Cardiac muscle cell (in vitro differentiated cells and primary cell): ENCODE measurements around the gene FLAD1. TPM values are rescaled to one million over a fixed set of nuclear protein-coding genes. Genes with fewer than 3 reads are reported as not detected.
A peak's percentile ranks its signal among the peaks of the same experiment; 100 is the strongest.

Experiments used
- DNase-seq, 2 donors: peaks; one replicate each; pipeline versions ENCODE4 v3.0.0 to v3.0.0-alpha.2; 2010 to 2017; ENCODE audit warnings: low read depth in 1 of 2, low spot score in 1 of 2
- H3K27ac ChIP-seq: fragments of 200-600 bp; sonication (generic); 2 replicates; pipeline ENCODE4 v1.5.1; 2016
- H3K27me3 ChIP-seq: fragments of 200-600 bp; sonication (generic); 2 replicates; pipeline ENCODE4 v1.6.0; 2016; ENCODE audit warnings: control low read depth
- H3K36me3 ChIP-seq: fragments of 200-600 bp; sonication (generic); 2 replicates; pipeline ENCODE4 v1.5.1; 2016; ENCODE audit warnings: control low read depth
- H3K4me1 ChIP-seq: fragments of 200-600 bp; sonication (generic); 2 replicates; pipeline ENCODE4 v1.8.1; 2017; ENCODE audit warnings: low read depth, mild to moderate bottlenecking, mixed run types
- H3K4me3 ChIP-seq: fragments of 200-600 bp; sonication (generic); 2 replicates; pipeline ENCODE4 v1.5.1; 2016; ENCODE audit warnings: mild to moderate bottlenecking
- H3K9me3 ChIP-seq: fragments of 200-600 bp; sonication (generic); 2 replicates; pipeline ENCODE4 v1.5.1; 2017; ENCODE audit warnings: low read depth, mild to moderate bottlenecking, control low read depth
- CTCF ChIP-seq: IDR thresholded peaks from 2 replicates; pipeline ENCODE4 v1.5.1; 2012; ENCODE audit warnings: low read depth, mild to moderate bottlenecking, low read length
- polyA plus RNA-seq: library from polyadenylated mRNA; unstranded; fragments of >200 nt; fragmentation: Nextera tagmentation; extraction: Ambion mirVana; gene quantifications from 2 replicates; pipeline ENCODE4 v1.2.1, GENCODE V29; 2016
- total RNA-seq: library from RNA; depleted of rRNA; stranded (reverse); fragments of >200 nt; gene quantifications from 2 replicates; pipeline ENCODE4 v1.2.3, GENCODE V29; 2016

Gene FLAD1
- total and polyA plus RNA-seq, 2 experiments from 2014 or later = 34.3 to 60.8 TPM

GRCh38 chr1:154996966-154997701 is 14.0 kb downstream of the FLAD1 start:
- no peak for TF ChIP-seq CTCF
- DNase-seq = no peak
- Histone ChIP-seq H3K4me3 (no peak overlapping the region), H3K36me3 (no peaks in the 10 kb centered on the region), H3K4me1 (peaks cover 10% of the 10 kb centered on the region), H3K27ac (no peak overlapping the region), H3K27me3 (no peaks in the 10 kb centered on the region), H3K9me3 (no peaks in the 10 kb centered on the region)

- peak; percentile 10 for TF ChIP-seq CTCF
Measured at GRCh38 chr1:154998201-154998780, 15.1 kb downstream of the FLAD1 start.

GRCh38 chr1:154998818-154999570 is 15.8 kb downstream of the FLAD1 start:
- H3K27me3 ChIP-seq = no peaks in the 10 kb centered on the region
- peak overlapping the region; percentile 85 for H3K27ac ChIP-seq
- peak; percentile 75 to 84 for DNase-seq
- TF ChIP-seq CTCF = peak; percentile 94
- H3K9me3 ChIP-seq = no peaks in the 10 kb centered on the region
- peaks cover 10% of the 10 kb centered on the region for H3K4me1 ChIP-seq
- H3K36me3 ChIP-seq = no peaks in the 10 kb centered on the region
- peak overlapping the region; percentile 75 for H3K4me3 ChIP-seq

More at GRCh38 chr1:154998201-154998780, 15.1 kb downstream of the FLAD1 start:
- Histone ChIP-seq H3K4me3 (no peak overlapping the region), H3K9me3 (no peaks in the 10 kb centered on the region), H3K4me1 (peaks cover 10% of the 10 kb centered on the region), H3K36me3 (no peaks in the 10 kb centered on the region), H3K27me3 (no peaks in the 10 kb centered on the region), H3K27ac (peak overlapping the region; percentile 85)
- DNase-seq = no peak

- peak overlapping the region; percentile 85 for H3K27ac ChIP-seq
- no peaks in the 10 kb centered on the region for H3K9me3 ChIP-seq
- H3K4me1 ChIP-seq = peaks cover 10% of the 10 kb centered on the region
- TF ChIP-seq CTCF = no peak
- H3K36me3 ChIP-seq = no peaks in the 10 kb centered on the region
- peak in 1 of 2 donors; percentile 70 for DNase-seq
- peak overlapping the region; percentile 75 for H3K4me3 ChIP-seq
- no peaks in the 10 kb centered on the region for H3K27me3 ChIP-seq
Measured at GRCh38 chr1:154999571-155000410, 16.6 kb downstream of the FLAD1 start.

- peaks cover 10% of the 10 kb centered on the region for H3K4me1 ChIP-seq
Measured at GRCh38 chr1:155000411-155000725, 17.2 kb downstream of the FLAD1 start.

More at GRCh38 chr1:155000411-155000725, 17.2 kb downstream of the FLAD1 start:
- H3K36me3 ChIP-seq = no peaks in the 10 kb centered on the region
- H3K4me3 ChIP-seq = peak overlapping the region; percentile 75
- no peaks in the 10 kb centered on the region for H3K27me3 ChIP-seq
- DNase-seq = no peak
- H3K9me3 ChIP-seq = no peaks in the 10 kb centered on the region
- peak overlapping the region; percentile 85 for H3K27ac ChIP-seq
- TF ChIP-seq CTCF = no peak
